GM18868 (cell line): Measurements from ENCODE around the gene CNTNAP1.

Experiments used
- ATAC-seq: cut with Tn5 transposase; IDR thresholded peaks from one replicate; pipeline ENCODE4 v1.9.1; 2021; ENCODE audit warnings: mild to moderate bottlenecking, moderate library complexity; ENCODE audit not compliant: unreplicated experiment

Gene CNTNAP1

DNA sequence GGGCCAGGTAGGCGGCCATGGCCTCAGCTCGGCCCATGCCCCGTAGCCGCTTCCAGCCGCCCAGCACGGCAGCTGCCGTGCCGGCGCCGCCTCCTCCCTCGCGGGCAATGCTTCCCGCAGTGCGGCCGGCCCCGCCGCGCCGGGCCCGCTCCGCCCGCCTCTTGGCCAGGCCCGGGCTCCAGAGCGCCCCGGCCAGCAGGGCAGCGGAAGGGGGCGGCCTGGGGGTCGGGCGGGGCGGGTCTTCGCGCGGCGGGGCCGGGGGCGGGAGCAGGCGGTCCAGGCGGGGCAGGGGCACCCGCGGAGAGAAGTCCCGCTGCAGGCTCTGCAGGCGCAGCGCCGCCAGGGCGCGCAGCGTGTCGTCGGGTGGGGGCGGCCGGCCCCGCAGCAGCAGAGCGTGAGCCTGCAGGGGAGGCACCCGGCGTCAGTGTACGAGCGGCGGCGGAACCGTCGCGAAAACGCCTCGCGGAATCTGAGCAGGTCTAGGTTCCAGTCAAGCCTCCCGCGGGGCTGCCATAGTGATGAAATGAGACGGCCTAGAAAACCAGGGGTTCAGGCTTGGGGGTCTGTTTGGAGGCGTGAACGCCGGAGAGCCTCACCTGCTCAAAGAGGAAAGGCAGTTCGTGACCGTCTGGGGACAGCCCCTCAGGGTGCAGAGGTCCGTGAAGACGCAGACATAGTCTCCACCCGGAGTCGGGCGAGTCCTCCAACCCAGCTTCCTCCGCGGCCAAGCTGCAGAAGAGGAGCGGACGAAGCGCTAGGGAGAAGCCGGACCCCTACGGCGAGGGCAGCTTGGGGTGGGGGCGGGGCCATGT, 12.1 kb upstream of the CNTNAP1 start:
- no peak for ATAC-seq

DNA sequence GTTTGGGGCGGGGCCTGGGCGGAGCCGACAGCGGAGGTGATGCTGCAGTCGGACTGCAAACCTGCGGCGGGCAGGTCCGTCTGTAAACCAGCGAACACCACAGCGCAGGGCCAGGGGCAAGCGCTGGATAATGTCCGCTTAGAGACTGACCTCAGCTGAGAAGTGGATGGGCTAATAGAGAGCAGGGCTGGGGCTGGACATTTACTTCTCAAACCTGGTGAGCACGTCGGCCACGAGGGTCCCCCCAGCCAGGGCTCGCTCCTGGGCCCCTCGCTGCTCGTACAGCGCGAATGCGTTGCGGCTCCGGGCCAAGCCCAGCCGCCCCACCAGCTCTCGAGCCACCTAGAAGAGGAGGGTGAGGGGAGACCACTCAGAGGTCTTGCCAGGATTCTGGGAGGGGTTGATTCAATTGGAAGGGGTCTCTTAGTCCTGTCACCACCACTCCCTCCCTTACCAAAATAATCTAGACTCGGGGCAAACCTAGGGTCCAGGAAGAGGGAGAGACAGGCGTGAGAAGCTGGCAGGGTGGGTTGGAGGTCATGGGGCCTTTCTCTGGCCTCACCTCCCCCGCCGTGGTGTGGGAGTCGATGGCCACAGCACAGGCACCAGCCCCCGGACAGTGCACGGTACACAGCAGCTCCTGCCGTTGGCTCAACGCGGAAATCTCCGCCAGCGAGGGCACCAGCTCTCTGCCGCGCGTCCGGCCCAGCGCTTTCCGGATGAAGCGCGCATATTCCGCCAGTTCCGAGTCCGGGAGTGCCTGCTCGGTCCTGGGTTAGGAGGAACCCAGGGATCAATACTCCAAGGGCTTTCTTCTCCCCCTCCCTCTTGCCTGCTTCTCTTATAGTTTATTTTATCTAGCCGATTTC, 11.3 kb upstream of the CNTNAP1 start:
- no peak for ATAC-seq

DNA sequence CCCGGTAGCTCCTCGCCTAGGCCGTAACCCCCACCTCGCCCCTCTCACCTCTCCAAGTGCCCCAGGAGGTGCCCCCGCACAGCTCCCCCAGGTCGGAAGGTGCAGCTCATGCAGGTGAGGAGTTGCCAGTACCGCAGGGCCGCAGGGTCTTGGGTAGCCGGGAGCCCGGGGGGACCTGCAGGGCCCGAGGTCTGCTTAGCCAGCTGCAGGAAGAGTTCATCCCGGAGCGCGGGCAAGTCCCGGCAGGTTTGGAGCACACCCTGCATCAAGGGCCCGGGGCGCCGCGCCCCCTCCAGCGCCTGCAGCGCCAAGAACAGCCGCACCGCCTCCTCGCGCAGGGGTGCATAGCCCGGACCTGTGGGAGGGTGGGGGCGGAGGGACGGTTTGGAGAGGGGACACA, 10.3 kb upstream of the CNTNAP1 start:
- ATAC-seq, result no peak

DNA sequence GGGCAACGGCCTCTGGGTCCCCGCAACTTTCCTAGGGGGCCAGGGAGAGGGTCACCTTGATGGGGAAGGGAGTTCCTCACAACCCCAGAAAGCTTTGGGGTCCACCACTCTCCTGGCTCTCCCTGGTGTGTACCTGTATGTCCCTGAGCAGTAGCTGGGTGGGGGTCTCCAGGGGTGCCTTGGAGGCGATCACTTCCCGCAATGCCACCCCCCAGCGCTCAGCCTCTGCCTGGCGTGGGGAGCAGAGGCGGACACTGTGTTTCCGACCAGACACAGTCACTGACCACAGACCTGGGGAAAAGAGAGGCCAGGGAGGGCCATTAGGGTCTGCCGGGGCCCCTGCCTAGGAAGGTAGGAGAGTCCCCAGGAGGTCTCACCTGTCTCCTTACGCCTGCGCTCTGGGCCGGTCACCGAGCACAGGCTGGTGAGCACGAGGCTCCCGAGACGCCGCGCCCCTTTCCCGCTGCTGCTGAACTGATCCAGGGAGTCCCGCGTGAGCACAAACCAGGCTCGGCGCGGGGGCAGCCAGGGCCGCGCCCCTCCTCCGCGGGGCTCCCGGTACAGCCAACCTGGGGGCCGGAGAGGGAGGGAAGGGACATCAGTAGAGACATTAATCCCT, 9.0 kb upstream of the CNTNAP1 start:
- ATAC-seq, result no peak

DNA sequence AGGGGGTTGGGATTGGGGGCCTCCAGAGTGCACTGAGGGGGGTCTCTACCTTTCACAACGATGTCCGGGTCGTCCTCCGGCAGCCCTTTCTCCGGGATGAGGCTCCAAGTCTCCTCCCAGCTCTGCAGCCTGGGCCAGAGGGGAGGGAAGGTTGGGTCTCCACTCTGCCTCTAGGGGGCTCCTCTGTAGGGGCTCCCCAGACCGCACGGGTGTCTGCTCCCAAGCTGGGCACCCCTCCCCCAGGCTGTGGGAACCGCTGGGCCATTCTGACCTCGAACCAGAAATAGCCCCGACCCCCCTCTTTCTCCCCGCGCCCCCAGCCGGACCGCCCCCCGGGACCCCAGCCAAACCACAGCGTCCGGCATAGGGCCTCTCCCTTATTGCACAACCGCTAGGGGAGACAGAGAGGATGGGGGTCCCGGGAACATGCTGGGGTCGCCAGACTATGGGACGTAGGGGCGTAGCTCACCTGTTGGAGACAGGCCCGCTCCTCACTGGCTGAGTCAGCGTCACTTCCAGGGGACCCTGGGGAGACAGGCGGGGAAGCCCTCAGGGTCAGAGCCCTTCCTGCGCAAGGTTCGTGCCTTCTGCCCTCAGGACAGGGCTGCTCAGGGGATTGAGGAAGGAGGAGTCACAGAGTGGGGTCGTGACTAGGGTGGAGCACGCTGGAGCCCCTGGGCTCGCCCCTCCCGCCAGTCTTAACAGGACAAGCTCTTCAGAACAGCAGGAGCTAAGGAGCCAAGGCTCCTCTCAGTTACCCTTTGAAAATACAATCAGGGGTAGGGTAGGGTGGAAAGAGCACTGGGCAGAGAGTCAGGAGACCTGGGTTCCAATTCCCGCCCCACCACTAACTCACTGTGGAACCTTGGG, 8.2 kb upstream of the CNTNAP1 start:
- ATAC-seq, result no peak

DNA sequence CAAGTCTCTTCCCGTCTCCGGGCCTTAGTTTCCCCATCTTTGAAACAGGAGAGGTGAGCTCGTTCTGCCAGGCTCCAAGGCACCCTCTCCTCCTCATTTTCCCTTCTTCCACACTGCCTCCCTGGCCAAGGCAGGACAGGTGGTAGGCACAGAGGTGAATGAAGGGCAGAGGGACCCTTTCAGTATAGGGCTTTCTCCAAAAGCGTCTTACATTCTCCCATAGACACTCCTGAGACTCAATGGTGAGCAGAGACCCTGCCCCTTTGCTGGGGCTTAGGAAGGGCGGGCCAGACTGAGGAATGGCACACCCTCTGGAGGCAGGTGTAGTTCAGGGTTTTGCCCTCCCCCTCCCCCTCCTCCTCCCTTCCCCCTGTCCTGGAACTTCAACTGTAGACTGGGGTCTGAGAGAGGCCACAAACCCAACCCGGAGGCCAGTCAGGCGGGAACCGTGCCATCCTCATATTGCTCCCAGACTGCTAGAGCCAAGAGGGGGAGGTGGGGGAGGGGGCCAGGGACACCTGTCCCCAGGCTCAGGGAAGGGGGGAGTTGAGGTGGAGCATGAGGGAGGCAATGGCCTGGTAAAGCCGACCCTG, 7.5 kb upstream of the CNTNAP1 start:
- no peak for ATAC-seq

DNA sequence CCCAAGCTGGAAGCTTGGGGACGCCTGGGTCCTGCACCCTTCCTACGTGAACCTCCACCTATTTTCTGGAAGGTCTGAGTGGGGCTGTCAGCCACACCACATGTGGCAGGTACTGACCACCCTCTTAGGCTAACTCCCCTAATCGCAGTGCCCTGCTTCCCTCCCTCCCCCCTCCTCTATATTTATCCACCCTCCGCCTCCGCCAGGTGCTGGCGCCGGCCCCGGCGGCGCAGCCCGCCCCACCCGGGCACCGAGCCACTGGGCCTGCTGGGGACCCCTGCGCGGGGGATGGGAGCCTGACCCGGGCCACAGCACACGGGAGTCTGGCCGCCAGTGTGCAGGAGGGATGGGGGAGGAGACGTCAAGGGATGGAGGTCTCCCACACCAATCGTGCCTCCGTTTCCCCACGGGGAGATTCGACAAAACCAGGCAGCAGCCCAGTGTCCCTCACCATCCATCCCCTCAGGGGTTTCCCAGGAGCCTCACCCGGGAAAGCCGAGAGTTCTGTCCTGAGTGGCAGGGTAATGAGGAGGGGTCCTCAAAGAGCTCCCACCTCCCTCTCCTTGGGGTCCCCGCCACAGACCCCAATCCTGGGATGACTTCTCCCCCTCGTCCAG, 6.9 kb upstream of the CNTNAP1 start:
- ATAC-seq, result no peak

DNA sequence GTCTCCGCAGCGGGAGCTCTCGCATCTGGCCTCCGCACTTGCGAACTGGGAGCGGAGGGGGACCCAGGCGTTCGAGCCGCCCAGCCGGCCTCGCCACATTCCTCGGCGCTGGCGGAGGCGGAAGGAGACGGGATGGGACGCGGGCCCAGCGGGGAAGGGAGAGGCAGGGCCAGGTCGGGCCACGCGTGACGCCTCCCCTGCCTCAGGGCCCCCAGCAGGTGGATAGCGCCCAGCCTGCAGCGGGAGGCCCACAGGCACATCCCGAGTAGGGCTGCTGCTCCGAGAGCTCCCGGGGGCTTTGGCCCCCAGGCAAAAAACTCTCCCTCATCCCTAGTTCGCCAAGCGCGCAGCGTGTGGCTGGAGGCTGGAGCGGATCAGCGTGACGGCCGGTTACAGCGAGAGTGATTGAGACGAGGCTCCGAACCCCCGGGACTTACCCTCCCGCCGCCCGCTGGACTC, 6.3 kb upstream of the CNTNAP1 start:
- no peak for ATAC-seq

DNA sequence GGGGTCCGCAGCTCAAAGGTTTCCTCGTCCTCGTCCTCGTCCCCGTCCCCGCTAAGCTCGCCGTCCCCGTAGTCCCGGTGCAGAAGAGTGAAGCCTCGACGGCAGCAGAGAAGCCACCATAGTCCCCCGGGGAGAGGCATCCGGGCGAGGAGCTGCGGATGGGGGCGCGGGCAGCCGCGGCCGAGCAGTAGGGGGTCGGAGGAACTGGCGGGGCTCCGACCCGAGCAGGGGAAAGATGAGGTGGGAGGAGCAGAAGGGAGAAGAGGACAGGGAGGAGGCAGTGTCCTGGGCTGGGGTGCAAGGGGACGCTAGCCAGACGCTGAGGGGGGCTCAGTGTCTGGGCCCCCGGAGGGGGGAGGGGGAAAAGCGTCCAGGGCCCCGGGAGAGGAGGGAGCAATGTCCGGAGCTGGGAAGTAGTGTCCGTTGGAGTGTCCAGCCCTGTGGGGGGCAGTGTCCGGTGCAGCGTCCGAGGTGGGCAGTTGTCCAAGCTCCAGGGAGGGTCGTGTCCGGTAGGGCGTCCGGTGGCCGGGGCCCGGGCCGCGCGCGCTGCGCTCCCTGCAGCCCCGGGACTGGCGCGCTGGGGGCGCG, 5.8 kb upstream of the CNTNAP1 start, which contains the start of gene PLEKHH3:
Gene PLEKHH3 (minus strand): TSS at position 571 of the 588 bp plus-strand sequence. CDS start 431 bp downstream, at position 140.
- ATAC-seq, result no peak

DNA sequence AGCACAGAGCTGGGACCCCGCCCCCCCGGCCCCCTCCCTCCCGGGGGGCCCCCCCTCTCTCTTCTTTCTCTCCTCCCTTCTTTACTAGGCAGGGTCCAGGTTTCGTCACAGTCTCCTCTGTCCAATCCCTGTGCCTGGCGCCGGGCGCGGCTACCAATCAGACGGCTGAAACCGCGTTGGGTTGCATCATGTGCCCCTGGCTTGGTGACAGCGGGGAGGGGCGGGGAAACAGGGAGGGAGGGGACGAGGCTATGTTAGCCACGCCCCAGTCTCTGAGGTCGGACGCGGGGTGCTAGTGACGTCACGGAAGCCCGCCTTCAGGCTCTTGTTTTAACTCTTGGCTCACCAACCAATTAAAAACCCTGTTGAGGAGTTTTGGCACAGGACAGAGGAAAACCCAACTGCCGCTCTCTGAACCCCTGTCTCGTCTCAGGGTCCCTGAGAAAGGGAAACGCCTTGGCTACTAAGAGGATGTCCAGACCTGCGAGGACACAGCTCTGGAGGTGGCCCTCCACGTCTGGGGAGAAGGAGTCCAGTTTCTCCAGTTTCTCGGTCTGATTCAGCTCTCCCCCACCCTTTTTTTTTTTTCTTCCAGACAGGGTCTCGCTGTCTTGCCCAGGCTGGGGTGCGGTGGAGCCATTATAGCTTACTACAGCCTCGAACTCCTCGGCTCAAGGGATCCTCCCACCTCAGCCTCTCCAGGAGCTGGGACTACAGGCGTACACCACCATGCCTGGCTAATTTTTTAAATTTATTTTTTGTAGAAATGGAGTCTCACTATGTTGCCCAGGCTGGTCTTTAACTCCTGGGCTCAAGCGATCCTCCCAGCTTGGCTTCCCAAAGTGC, 5.1 kb upstream of the CNTNAP1 start:
- ATAC-seq, result peak; percentile 70

DNA sequence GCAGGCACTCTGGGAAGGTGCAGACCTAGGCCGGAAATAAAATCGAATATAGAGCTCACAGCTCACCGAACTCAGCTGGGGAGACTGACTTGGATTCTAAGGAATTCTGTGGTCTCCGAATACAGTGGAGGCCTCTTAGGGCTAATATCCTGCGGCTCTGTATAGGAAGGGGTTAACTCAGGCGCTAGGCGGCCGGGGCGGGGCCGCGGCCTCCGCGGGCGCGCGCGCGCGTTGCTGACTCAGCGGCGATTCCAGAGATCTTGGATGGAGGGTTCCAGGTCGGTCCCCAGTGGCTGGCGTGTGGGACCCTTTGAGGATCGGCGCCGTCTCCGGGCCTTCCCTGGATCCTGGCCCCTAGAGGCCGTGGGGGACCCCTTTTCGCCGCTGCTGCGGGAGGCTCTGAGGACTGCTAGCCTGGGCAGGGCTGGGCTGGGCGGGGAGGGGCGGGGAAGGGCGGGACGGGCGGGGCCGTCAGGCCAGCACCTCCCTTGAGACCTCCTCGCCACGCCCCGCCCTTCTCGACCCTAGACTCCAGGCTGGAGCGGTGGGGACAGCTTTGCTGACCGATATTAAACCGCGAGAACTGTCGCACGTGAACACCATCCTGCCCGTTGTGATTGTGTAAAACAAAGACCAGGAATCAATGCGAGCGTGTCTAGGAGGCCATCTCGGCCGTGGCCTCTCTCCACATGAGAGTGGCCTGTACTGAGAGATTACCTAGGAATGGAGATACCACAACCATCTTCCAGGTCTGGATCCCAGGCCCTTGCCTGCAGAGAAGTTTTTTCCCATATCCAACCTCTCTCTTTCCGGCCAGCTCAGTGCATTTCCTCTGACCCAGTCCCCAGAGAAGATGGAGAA, 4.2 kb upstream of the CNTNAP1 start:
- ATAC-seq, result peak; percentile 26

DNA sequence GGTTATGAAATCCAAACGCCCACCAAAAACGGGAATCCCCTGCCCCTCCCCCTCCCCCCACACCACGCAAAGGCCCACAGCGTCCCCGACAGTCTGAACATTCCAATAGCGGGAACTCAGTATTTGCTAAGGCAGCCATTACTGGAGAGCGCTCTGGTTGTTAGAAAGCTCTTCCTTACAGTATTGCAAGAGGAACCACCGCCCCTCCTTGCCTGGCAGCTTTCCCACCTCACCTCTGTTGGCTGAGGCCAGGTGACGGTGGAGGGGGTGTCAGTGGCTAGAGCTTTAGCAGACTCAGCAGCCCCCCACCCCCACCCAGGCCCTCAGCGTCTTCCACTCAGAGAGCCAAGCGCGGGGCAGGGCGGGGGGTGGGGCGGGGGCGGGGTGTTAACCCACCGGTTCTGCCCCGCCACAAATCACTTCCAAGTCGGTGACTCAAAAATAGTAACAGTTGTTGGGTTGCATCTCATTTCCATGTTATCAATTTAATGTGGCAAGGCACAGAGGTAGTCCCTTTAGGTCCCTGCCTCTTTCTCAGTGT, 3.3 kb upstream of the CNTNAP1 start:
- no peak for ATAC-seq

DNA sequence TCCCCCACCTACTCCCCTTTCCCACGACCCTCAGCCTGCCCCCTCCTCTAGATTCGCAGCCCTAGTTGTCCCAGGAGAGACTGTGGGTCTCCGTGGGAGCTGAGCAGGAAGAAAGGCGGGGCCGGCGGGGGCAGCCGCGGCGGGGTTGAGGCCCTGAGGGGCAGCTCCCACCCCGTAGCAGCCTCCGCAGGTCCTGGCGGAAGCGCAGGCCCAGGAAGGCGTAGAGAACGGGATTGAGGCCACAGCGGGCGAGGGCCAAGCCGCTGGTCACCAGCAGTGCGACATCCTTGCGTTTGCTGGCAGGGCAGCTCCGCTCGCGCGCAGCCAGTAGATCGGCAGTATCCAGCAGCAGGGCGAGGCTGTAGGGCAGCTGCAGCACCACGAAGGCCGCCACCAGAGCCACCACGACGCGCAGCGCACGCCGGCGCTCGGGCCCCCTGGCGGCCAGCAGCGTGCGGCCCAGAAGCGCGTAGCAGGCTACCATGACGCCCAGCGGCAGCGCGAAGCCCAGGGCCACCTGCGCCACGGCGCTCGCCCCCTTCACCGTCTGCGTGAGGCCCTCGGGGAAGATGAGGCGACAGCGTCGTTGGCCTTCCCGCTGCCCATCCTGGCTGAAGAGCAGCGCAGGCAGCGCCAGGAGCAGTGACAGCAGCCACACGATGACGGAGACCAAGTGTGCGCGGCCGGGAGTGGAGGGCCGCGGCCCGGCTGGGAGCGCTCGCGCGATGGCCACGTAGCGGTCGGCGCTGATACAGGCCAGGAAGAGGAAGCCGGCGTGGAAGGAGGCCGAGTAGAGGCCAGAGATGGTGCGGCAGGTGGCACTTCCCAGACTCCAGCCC, 2.6 kb upstream of the CNTNAP1 start:
- no peak for ATAC-seq

DNA sequence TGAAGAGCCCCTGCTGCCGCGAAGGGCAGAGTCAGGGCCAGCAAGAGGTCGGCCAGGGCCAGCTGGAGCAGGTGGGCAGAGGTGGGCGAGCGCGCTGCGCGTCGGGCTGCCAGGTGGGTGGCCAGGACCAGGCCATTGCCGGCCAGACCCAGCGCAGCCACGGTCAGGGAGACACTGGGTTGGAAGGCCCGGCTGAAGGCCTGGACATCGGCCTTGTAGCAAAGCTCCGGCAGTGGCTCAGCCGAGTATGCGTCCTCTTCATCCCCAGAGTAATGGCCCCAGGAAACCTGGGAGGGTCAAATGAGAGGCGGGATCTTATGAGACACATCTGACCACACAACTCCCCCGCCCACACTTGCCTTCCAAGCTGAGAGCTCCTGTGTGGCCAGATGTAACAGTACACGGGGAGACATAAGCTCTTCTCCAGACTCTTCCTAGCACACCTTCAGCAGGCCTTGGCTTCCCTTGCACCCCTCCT, 2.0 kb upstream of the CNTNAP1 start:
- ATAC-seq, result no peak

DNA sequence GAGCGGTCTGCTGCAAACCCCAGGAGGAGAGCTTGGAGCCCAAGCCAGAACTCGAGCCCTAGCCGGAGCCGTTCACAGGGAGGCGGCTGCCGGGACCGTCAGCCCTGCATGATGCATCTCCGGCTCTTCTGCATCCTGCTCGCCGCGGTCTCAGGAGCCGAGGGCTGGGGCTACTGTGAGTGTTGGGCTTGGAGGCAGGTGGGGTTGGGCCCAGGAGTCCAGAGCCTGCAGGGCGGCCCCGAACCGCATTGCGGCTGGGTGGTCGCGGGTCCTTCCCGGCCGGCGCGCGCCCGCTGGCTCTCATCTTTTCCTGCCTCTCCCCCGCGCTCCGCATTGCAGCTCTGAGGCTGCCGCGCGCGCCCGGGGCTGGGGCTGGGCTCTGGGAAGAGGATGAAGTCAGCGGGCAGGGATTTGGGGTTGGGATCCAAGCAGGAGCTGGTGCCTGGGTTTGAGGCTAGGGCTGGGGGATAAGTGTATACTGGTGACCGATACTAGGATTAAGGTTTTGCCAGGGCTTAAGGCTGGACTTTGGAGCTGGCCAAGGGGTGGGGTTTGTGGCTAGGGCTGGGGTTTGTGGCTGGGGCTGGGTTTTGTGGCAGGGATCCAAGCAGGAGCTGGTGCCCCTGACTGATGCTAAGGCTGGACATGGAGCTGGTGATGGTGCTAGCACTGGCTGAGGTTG, 532 bp downstream of the CNTNAP1 start:
- no peak for ATAC-seq
